Duodenal mucosa (tissue), 2 donors: Measurements from ENCODE around the gene MRPL46.

ENCODE experiments used
- H3K27ac ChIP-seq: one replicate; pipeline ENCODE4 v1.7.0; 2013; ENCODE audit warnings: low read depth, low read length
- H3K27me3 ChIP-seq, 2 donors: one replicate each; pipeline ENCODE4 v1.7.0; 2013; ENCODE audit warnings: low read length in 2 of 2, control low read depth in 1 of 2; ENCODE audit not compliant: insufficient read depth in 2 of 2, control insufficient read depth in 1 of 2
- H3K36me3 ChIP-seq, 2 donors: one replicate each; pipeline ENCODE4 v1.7.0; 2013; ENCODE audit warnings: low read length in 2 of 2, control low read depth in 1 of 2; ENCODE audit not compliant: insufficient read depth in 2 of 2, control insufficient read depth in 1 of 2
- H3K4me1 ChIP-seq, 2 donors: one replicate each; pipeline ENCODE4 v1.7.0; 2013; ENCODE audit warnings: low read length in 2 of 2, control low read depth in 1 of 2; ENCODE audit not compliant: insufficient read depth in 2 of 2, control insufficient read depth in 1 of 2
- H3K4me3 ChIP-seq, 2 donors: one replicate each; pipeline ENCODE4 v1.7.0; 2013; ENCODE audit warnings: low read length in 2 of 2, low read depth in 1 of 2
- H3K9ac ChIP-seq, 2 donors: one replicate each; pipeline ENCODE4 v1.7.0; 2013; ENCODE audit warnings: low read length in 2 of 2, low read depth in 1 of 2
- H3K9me3 ChIP-seq, 2 donors: one replicate each; pipeline ENCODE4 v1.7.0; 2013; ENCODE audit warnings: low read length in 2 of 2, control low read depth in 1 of 2; ENCODE audit not compliant: control insufficient read depth in 1 of 2

MRPL46 gene

GRCh38 chr15:88467073-88467934 lies at the start of gene MRPL46, which contains the start of gene MRPS11:
TSS of gene MRPL46 (minus strand) at chr15:88467388. CDS start at chr15:88467377, 11 bp downstream.
TSS of gene MRPS11 (plus strand) at chr15:88467708. CDS start at chr15:88467718, 10 bp downstream.
- peak within 1 kb of the TSS; percentile 64 to 90 for H3K9ac ChIP-seq
- no peaks in the 10 kb centered on the region for H3K9me3 ChIP-seq
- peak within 1 kb of the TSS; percentile 53 for H3K27ac ChIP-seq
- peaks cover 21 to 26% of the 10 kb centered on the region in 2 donors for H3K4me1 ChIP-seq
- H3K27me3 ChIP-seq, result no peaks in the 10 kb centered on the region
- H3K4me3 ChIP-seq, result peak within 1 kb of the TSS; percentile 90 to 99
- H3K36me3 ChIP-seq, result peaks cover 8 to 29% of the 10 kb centered on the region in 2 donors

GRCh38 chr15:88513195-88513594 lies 46.0 kb upstream of the MRPL46 start:
- H3K27ac ChIP-seq, result no peak overlapping the region
- no peak overlapping the region for H3K4me3 ChIP-seq
- H3K9me3 ChIP-seq, result no peaks in the 10 kb centered on the region
- H3K9ac ChIP-seq, result no peak overlapping the region
- H3K27me3 ChIP-seq, result no peaks in the 10 kb centered on the region
- no peaks in the 10 kb centered on the region for H3K4me1 ChIP-seq
- H3K36me3 ChIP-seq, result peaks cover 17 to 38% of the 10 kb centered on the region in 2 donors

GRCh38 chr15:88512601-88513000 lies 45.4 kb upstream of the MRPL46 start:
- peaks cover 17 to 40% of the 10 kb centered on the region in 2 donors for H3K36me3 ChIP-seq

GRCh38 chr15:88512078-88512477 lies 44.9 kb upstream of the MRPL46 start:
- no peaks in the 10 kb centered on the region for H3K27me3 ChIP-seq
- H3K4me1 ChIP-seq, result no peaks in the 10 kb centered on the region
- no peak overlapping the region for H3K4me3 ChIP-seq
- H3K36me3 ChIP-seq, result peaks cover 17 to 42% of the 10 kb centered on the region in 2 donors
- no peaks in the 10 kb centered on the region for H3K9me3 ChIP-seq
- no peak overlapping the region for H3K27ac ChIP-seq
- H3K9ac ChIP-seq, result no peak overlapping the region

More at GRCh38 chr15:88512601-88513000, 45.4 kb upstream of the MRPL46 start:
- H3K27me3 ChIP-seq, result no peaks in the 10 kb centered on the region
- no peaks in the 10 kb centered on the region for H3K9me3 ChIP-seq
- H3K4me1 ChIP-seq, result no peaks in the 10 kb centered on the region
- H3K4me3 ChIP-seq, result no peak overlapping the region
- H3K9ac ChIP-seq, result no peak overlapping the region
- H3K27ac ChIP-seq, result no peak overlapping the region

GRCh38 chr15:88511161-88511560 lies 44.0 kb upstream of the MRPL46 start:
- H3K27ac ChIP-seq, result no peak overlapping the region
- no peaks in the 10 kb centered on the region for H3K9me3 ChIP-seq
- peaks cover 17 to 42% of the 10 kb centered on the region in 2 donors for H3K36me3 ChIP-seq
- no peaks in the 10 kb centered on the region for H3K4me1 ChIP-seq
- H3K9ac ChIP-seq, result no peak overlapping the region
- H3K4me3 ChIP-seq, result no peak overlapping the region
- H3K27me3 ChIP-seq, result no peaks in the 10 kb centered on the region

GRCh38 chr15:88509964-88510363 lies 42.8 kb upstream of the MRPL46 start:
- Histone ChIP-seq H3K27me3 (no peaks in the 10 kb centered on the region), H3K36me3 (peaks cover 17 to 47% of the 10 kb centered on the region in 2 donors), H3K9ac (no peak overlapping the region), H3K4me3 (no peak overlapping the region), H3K27ac (no peak overlapping the region), H3K9me3 (no peaks in the 10 kb centered on the region), H3K4me1 (no peaks in the 10 kb centered on the region)

DNA sequence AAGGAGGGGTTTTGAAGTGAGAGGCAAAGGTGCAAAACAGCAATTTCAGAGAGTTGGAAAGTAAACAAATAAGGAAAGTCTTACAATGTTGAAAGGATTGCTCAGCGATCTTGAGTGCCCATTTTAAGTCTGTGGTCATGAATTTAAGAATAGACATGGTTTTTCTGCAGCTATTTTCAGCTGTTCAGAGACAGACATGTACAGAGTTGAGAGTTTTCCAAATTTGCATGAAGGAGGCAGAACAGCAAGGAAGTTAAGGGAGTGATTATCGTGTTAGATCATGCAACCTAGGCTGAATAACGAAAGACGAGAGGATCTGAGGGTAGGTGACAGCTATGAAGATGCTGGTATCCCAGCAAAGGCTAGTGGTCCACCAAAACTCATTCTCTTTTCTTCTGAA lies 42.1 kb upstream of the MRPL46 start:
- no peak overlapping the region for H3K27ac ChIP-seq
- H3K4me1 ChIP-seq, result no peaks in the 10 kb centered on the region
- H3K36me3 ChIP-seq, result peaks cover 17 to 47% of the 10 kb centered on the region in 2 donors
- H3K27me3 ChIP-seq, result no peaks in the 10 kb centered on the region
- no peak overlapping the region for H3K4me3 ChIP-seq
- no peaks in the 10 kb centered on the region for H3K9me3 ChIP-seq
- no peak overlapping the region for H3K9ac ChIP-seq

GRCh38 chr15:88506628-88507027 lies 39.4 kb upstream of the MRPL46 start:
- H3K36me3 ChIP-seq, result peaks cover 9 to 39% of the 10 kb centered on the region in 2 donors
- H3K9me3 ChIP-seq, result no peaks in the 10 kb centered on the region
- no peaks in the 10 kb centered on the region for H3K27me3 ChIP-seq
- H3K4me1 ChIP-seq, result no peaks in the 10 kb centered on the region
- no peak overlapping the region for H3K27ac ChIP-seq
- no peak overlapping the region for H3K9ac ChIP-seq
- H3K4me3 ChIP-seq, result no peak overlapping the region

GRCh38 chr15:88505721-88506120 lies 38.5 kb upstream of the MRPL46 start:
- no peak overlapping the region for H3K9ac ChIP-seq
- no peak overlapping the region for H3K27ac ChIP-seq
- H3K36me3 ChIP-seq, result peaks cover 8 to 30% of the 10 kb centered on the region in 2 donors
- no peaks in the 10 kb centered on the region for H3K27me3 ChIP-seq
- no peak overlapping the region for H3K4me3 ChIP-seq
- H3K9me3 ChIP-seq, result no peaks in the 10 kb centered on the region
- no peaks in the 10 kb centered on the region for H3K4me1 ChIP-seq

DNA sequence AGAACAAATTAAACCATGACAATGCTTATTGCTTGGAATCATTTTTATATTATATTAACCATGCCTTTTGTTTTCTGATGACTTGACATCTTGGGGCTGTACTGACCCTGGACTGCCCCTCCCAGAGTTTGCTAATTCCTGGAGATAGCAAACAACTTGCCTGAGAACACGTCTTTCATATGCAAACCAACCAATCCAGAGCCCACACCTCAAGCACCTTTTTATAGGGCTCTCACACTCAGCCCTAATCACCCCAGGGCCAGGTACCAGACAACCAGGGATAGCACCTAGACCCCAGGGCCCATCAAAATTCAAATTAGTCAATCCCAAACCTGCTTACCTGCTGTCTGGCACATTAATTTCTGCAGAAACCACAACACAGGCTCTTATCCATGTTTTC lies 37.3 kb upstream of the MRPL46 start:
- Histone ChIP-seq H3K27me3 (no peaks in the 10 kb centered on the region), H3K27ac (no peak overlapping the region), H3K4me3 (no peak overlapping the region), H3K9ac (no peak overlapping the region), H3K9me3 (no peaks in the 10 kb centered on the region), H3K36me3 (peaks cover 3 to 23% of the 10 kb centered on the region in 2 donors), H3K4me1 (no peaks in the 10 kb centered on the region)
